ENCODE data around the gene C20orf173. TPM values are rescaled to one million over a fixed set of nuclear protein-coding genes. Genes with fewer than 3 reads are reported as not detected.

Gene C20orf173
- total RNA-seq, 1 experiment from 2014 or later: not detected

- TF ChIP-seq AFF4 (CRISPR knock-in tag; IDR thresholded peaks at IDR 0.05; ENCODE audit: borderline replicate concordance) (no peak), FOXP1 (CRISPR knock-in tag; IDR thresholded peaks at IDR 0.05; ENCODE audit: borderline replicate concordance) (no peak), GRHL2 (CRISPR knock-in tag; IDR thresholded peaks at IDR 0.05; ENCODE audit: insufficient replicate concordance, severe bottlenecking) (no peak), USF2 (CRISPR knock-in tag; IDR thresholded peaks at IDR 0.05) (no peak), PRRX2 (CRISPR knock-in tag; IDR thresholded peaks at IDR 0.05) (no peak), ZMAT4 (CRISPR knock-in tag; IDR thresholded peaks at IDR 0.05) (no peak), ZNF121 (CRISPR knock-in tag; IDR thresholded peaks at IDR 0.05) (peak; percentile 51; the same call in 1 of the 2 replicates), ZNF512 (CRISPR knock-in tag; IDR thresholded peaks at IDR 0.05; ENCODE audit: borderline replicate concordance) (no peak), MXD4 (CRISPR knock-in tag; IDR thresholded peaks at IDR 0.05; ENCODE audit: borderline replicate concordance) (no peak), TEAD4 (CRISPR knock-in tag; IDR thresholded peaks at IDR 0.05) (0 out of 2 replicates have a peak, but pooled peaks have one; percentile 11), MAX (CRISPR knock-in tag; IDR thresholded peaks at IDR 0.05) (peak; percentile 92), EMX1 (CRISPR knock-in tag; IDR thresholded peaks at IDR 0.05) (no peak), HMGXB4 (CRISPR knock-in tag; IDR thresholded peaks at IDR 0.05) (0 out of 2 replicates have a peak, but pooled peaks have one; percentile 42), USF1 (CRISPR knock-in tag; IDR thresholded peaks at IDR 0.05) (no peak), CREM (CRISPR knock-in tag; IDR thresholded peaks at IDR 0.05) (0 out of 2 replicates have a peak, but pooled peaks have one; percentile 38), ETV6 (CRISPR knock-in tag; IDR thresholded peaks at IDR 0.05) (peak; percentile 72; the same call in 1 of the 2 replicates), E2F5 (CRISPR knock-in tag; IDR thresholded peaks at IDR 0.05) (0 out of 2 replicates have a peak, but pooled peaks have one; percentile 37), ZNF138 (CRISPR knock-in tag; conservative IDR thresholded peaks at IDR 0.05) (no peak), ZNF423 (CRISPR knock-in tag; IDR thresholded peaks at IDR 0.05) (no peak), ZNF416 (CRISPR knock-in tag; IDR thresholded peaks at IDR 0.05) (no peak), ZSCAN18 (CRISPR knock-in tag; IDR thresholded peaks at IDR 0.05) (no peak)
Measured at GRCh38 chr20:35541783-35542662, 12.6 kb upstream of the C20orf173 start, which contains the start of gene ERGIC3 (continued).
